Parathyroid adenoma (tissue), 2 donors: ENCODE measurements around the gene ERMAP.

Experiments used
- H2AFZ ChIP-seq: fragments of 300-600 bp; sonication (generic); one replicate; pipeline ENCODE4 v1.7.0; 2017; ENCODE audit warnings: antibody characterized with exemption, mild to moderate bottlenecking
- H3K27ac ChIP-seq: fragments of 300-600 bp; sonication (generic); one replicate; pipeline ENCODE4 v1.7.0; 2017
- H3K27me3 ChIP-seq: fragments of 300-600 bp; sonication (generic); one replicate; pipeline ENCODE4 v1.7.0; 2017; ENCODE audit warnings: low read length; ENCODE audit not compliant: control insufficient read depth, insufficient read depth
- H3K36me3 ChIP-seq: fragments of 300-600 bp; sonication (generic); one replicate; pipeline ENCODE4 v1.7.0; 2017; ENCODE audit warnings: low read length; ENCODE audit not compliant: control insufficient read depth, insufficient read depth
- H3K4me1 ChIP-seq: fragments of 300-600 bp; sonication (generic); one replicate; pipeline ENCODE4 v1.7.0; 2017; ENCODE audit warnings: control low read depth
- H3K4me2 ChIP-seq: fragments of 300-600 bp; sonication (generic); one replicate; pipeline ENCODE4 v1.7.0; 2017; ENCODE audit warnings: low read length
- H3K4me3 ChIP-seq: fragments of 300-600 bp; sonication (generic); one replicate; pipeline ENCODE4 v1.7.0; 2017; ENCODE audit warnings: low read depth, low read length
- H3K79me2 ChIP-seq: fragments of 300-600 bp; sonication (generic); one replicate; pipeline ENCODE4 v1.7.0; 2017; ENCODE audit warnings: control low read depth
- H3K9ac ChIP-seq: fragments of 300-600 bp; sonication (generic); one replicate; pipeline ENCODE4 v1.7.0; 2017; ENCODE audit warnings: mild to moderate bottlenecking
- H3K9me3 ChIP-seq: fragments of 300-600 bp; sonication (generic); one replicate; pipeline ENCODE4 v1.7.0; 2017; ENCODE audit warnings: low read length; ENCODE audit not compliant: control insufficient read depth
- CTCF ChIP-seq: fragments of 300-600 bp; sonication (generic); IDR thresholded peaks from one replicate; pipeline ENCODE4 v1.7.0; 2017; ENCODE audit warnings: antibody characterized with exemption, mild to moderate bottlenecking
- donor health status: primary hyperparathyroidism.

The ERMAP gene

GRCh38 chr1:42773420-42773819 is 43.5 kb upstream of the ERMAP start:
- Histone ChIP-seq H3K9ac (no peak overlapping the region), H2AFZ (no peak overlapping the region), H3K4me2 (no peak overlapping the region), H3K4me1 (no peaks in the 10 kb centered on the region), H3K27me3 (no peaks in the 10 kb centered on the region), H3K27ac (no peak overlapping the region), H3K4me3 (no peak overlapping the region), H3K36me3 (no peaks in the 10 kb centered on the region), H3K79me2 (peaks cover 3% of the 10 kb centered on the region), H3K9me3 (no peaks in the 10 kb centered on the region)
- TF ChIP-seq CTCF, result no peak

GRCh38 chr1:42774928-42775526 is 41.9 kb upstream of the ERMAP start:
- Histone ChIP-seq H3K9me3 (no peaks in the 10 kb centered on the region), H3K4me1 (no peaks in the 10 kb centered on the region), H3K79me2 (no peaks in the 10 kb centered on the region), H3K36me3 (no peaks in the 10 kb centered on the region), H3K9ac (no peak overlapping the region), H3K27me3 (no peaks in the 10 kb centered on the region), H3K4me2 (no peak overlapping the region), H3K4me3 (no peak overlapping the region), H2AFZ (no peak overlapping the region), H3K27ac (no peak overlapping the region)
- no peak for TF ChIP-seq CTCF

GRCh38 chr1:42776502-42776901 is 40.4 kb upstream of the ERMAP start:
- no peak overlapping the region for H3K9ac ChIP-seq
- no peaks in the 10 kb centered on the region for H3K36me3 ChIP-seq
- no peaks in the 10 kb centered on the region for H3K27me3 ChIP-seq
- no peak overlapping the region for H2AFZ ChIP-seq
- no peak overlapping the region for H3K27ac ChIP-seq
- TF ChIP-seq CTCF, result no peak
- no peak overlapping the region for H3K4me2 ChIP-seq
- no peak overlapping the region for H3K4me3 ChIP-seq
- H3K4me1 ChIP-seq, result no peaks in the 10 kb centered on the region
- H3K79me2 ChIP-seq, result no peaks in the 10 kb centered on the region
- no peaks in the 10 kb centered on the region for H3K9me3 ChIP-seq

- H3K9me3 ChIP-seq, result no peaks in the 10 kb centered on the region
- TF ChIP-seq CTCF, result peak; percentile 56
These were observed 39.1 kb upstream of the ERMAP start for GRCh38 chr1:42777852-42778251.

GRCh38 chr1:42779725-42780124 is 37.2 kb upstream of the ERMAP start:
- no peak for TF ChIP-seq CTCF
- H2AFZ ChIP-seq, result no peak overlapping the region
- no peaks in the 10 kb centered on the region for H3K79me2 ChIP-seq
- H3K27ac ChIP-seq, result no peak overlapping the region
- no peak overlapping the region for H3K4me2 ChIP-seq
- H3K9ac ChIP-seq, result no peak overlapping the region
- H3K9me3 ChIP-seq, result no peaks in the 10 kb centered on the region
- no peak overlapping the region for H3K4me3 ChIP-seq
- no peaks in the 10 kb centered on the region for H3K4me1 ChIP-seq
- no peaks in the 10 kb centered on the region for H3K27me3 ChIP-seq
- no peaks in the 10 kb centered on the region for H3K36me3 ChIP-seq

More at GRCh38 chr1:42777852-42778251, 39.1 kb upstream of the ERMAP start:
- Histone ChIP-seq H3K27ac (no peak overlapping the region), H3K4me3 (no peak overlapping the region), H2AFZ (no peak overlapping the region), H3K4me2 (no peak overlapping the region), H3K4me1 (no peaks in the 10 kb centered on the region), H3K79me2 (no peaks in the 10 kb centered on the region), H3K27me3 (no peaks in the 10 kb centered on the region), H3K9ac (no peak overlapping the region), H3K36me3 (no peaks in the 10 kb centered on the region)
